Measurements from ENCODE around the gene ALDH2. TPM values are rescaled to one million over a fixed set of nuclear protein-coding genes. Genes with fewer than 3 reads are reported as not detected.
"Not testable (repeated sequence)": the region's sequence is repeated elsewhere in the genome, so short reads cannot be mapped to it uniquely, and the experiment has no call there.

ALDH2 gene
- total RNA-seq, 3 donors from 2014 or later (not counting 1 experiment from before 2014, with no cell fraction given), result 2.6 to 8.2 (median 3.8) TPM

DNA sequence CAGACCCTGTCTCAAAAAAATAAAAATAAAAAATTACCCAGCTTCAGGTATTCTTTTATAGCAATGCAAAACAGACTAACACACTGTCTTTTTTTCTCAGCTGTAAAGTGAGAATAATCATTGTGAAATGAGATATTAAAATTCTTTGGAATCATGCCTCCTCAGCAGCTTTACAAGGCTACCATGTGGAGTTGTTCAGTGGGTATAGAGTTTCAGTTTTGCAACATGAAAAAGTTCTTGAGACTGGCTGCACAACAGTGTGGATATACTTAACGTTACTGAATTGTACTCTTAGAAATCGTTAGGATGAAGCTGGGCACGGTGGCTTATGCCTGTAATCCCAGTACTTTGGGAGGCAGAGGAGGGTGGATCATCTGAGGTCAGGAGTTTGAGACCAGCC is 59.6 kb downstream of the ALDH2 start:
- ATAC-seq, result no peak
- no peaks in the 10 kb centered on the region for H3K9me3 Mint-ChIP-seq
- H3K27me3 Mint-ChIP-seq (ENCODE audit: low read depth in 2 of 2), result peaks cover 0 to 15% of the 10 kb centered on the region in 2 donors
- 87% methylated on average over 3 of the region's 3 CpGs for WGBS (ENCODE audit: insufficient coverage)
- H3K4me1 Mint-ChIP-seq, result no peaks in the 10 kb centered on the region
- DNase-seq, result no peak
- Histone ChIP-seq H3K4me3 (ENCODE audit: low read length) (no peak overlapping the region), H3K4me1 (ENCODE audit: control insufficient read depth, insufficient read depth, low read length) (no peaks in the 10 kb centered on the region), H3K27ac (ENCODE audit: low read length) (no peak overlapping the region), H3K36me3 (ENCODE audit: control insufficient read depth, insufficient read depth, low read length) (no peaks in the 10 kb centered on the region), H3K27me3 (ENCODE audit: control insufficient read depth, insufficient read depth, low read length) (no peaks in the 10 kb centered on the region), H3K9me3 (ENCODE audit: control insufficient read depth, insufficient read depth, low read length) (no peaks in the 10 kb centered on the region)
- TF ChIP-seq, protein P1, sequence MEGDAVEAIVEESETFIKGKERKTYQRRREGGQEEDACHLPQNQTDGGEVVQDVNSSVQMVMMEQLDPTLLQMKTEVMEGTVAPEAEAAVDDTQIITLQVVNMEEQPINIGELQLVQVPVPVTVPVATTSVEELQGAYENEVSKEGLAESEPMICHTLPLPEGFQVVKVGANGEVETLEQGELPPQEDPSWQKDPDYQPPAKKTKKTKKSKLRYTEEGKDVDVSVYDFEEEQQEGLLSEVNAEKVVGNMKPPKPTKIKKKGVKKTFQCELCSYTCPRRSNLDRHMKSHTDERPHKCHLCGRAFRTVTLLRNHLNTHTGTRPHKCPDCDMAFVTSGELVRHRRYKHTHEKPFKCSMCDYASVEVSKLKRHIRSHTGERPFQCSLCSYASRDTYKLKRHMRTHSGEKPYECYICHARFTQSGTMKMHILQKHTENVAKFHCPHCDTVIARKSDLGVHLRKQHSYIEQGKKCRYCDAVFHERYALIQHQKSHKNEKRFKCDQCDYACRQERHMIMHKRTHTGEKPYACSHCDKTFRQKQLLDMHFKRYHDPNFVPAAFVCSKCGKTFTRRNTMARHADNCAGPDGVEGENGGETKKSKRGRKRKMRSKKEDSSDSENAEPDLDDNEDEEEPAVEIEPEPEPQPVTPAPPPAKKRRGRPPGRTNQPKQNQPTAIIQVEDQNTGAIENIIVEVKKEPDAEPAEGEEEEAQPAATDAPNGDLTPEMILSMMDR (IDR thresholded peaks at IDR 0.05), result no peak
- intact Hi-C loops (cut with micrococcal nuclease), result no loop called here
- H3K27ac Mint-ChIP-seq, result no peak overlapping the region
- H3K36me3 Mint-ChIP-seq, result no peaks in the 10 kb centered on the region
- H3K4me3 Mint-ChIP-seq, result no peak overlapping the region

DNA sequence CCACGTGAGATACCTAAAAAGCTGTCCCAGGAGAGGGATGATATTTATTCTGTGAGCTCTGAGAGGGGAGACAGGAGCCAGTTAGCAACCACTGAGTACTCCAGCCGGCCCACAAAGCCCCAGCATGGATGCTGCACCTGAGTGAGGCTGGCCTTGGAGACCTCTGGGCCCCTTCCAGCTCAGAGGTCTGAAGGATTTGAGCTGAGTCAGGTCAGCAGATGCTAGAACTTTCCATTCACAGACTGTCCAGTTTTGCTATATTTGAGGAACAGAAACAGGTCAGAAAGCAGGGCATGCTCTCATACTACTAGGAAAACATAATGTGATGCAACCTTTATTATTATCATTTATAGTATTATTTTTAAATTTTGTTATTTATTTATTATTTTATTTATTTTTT is 60.3 kb downstream of the ALDH2 start:
- no peak overlapping the region for H3K4me3 ChIP-seq (ENCODE audit: low read length)
- no peak overlapping the region for H3K27ac Mint-ChIP-seq
- TF ChIP-seq, protein P1 (IDR thresholded peaks at IDR 0.05), result no peak
- ATAC-seq (no peak), DNase-seq (no peak)
- no peaks in the 10 kb centered on the region for H3K27me3 ChIP-seq (ENCODE audit: control insufficient read depth, insufficient read depth, low read length)
- WGBS (ENCODE audit: insufficient coverage), result 62% methylated on average over 2 of the region's 2 CpGs
- no peaks in the 10 kb centered on the region for H3K4me1 Mint-ChIP-seq
- no peak overlapping the region for H3K27ac ChIP-seq (ENCODE audit: low read length)
- H3K4me1 ChIP-seq (ENCODE audit: control insufficient read depth, insufficient read depth, low read length), result no peaks in the 10 kb centered on the region
- H3K27me3 Mint-ChIP-seq (ENCODE audit: low read depth in 2 of 2), result peaks cover 0 to 14% of the 10 kb centered on the region in 2 donors
- no peaks in the 10 kb centered on the region for H3K9me3 ChIP-seq (ENCODE audit: control insufficient read depth, insufficient read depth, low read length)
- no peaks in the 10 kb centered on the region for H3K36me3 ChIP-seq (ENCODE audit: control insufficient read depth, insufficient read depth, low read length)
- no peaks in the 10 kb centered on the region for H3K36me3 Mint-ChIP-seq
- no peaks in the 10 kb centered on the region for H3K9me3 Mint-ChIP-seq
- H3K4me3 Mint-ChIP-seq, result no peak overlapping the region
- intact Hi-C loops (cut with micrococcal nuclease), result no loop called here

DNA sequence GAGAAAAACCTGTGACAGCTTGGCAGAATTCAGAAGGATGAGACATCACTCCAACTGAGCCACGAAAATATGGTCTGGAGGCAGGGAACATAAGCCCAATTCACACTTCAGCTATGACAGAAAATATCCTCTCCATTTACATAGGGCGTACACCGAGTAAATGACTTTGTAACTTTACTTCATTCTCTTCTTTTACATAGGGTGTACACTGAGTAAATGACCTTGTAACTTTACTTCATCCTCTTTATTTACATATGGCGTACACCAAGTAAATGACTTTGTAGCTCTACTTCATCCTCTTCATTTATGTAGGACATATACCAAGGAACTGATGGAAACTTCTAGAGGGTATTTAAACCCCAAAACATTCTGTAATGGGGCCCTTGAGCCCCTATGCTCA is 61.2 kb downstream of the ALDH2 start:
- WGBS (ENCODE audit: insufficient coverage), result 96% methylated on average over 4 of the region's 4 CpGs
- H3K36me3 Mint-ChIP-seq, result no peaks in the 10 kb centered on the region
- peaks cover 6% of the 10 kb centered on the region in 2 donors for H3K27me3 Mint-ChIP-seq (ENCODE audit: low read depth in 2 of 2)
- H3K9me3 Mint-ChIP-seq, result no peaks in the 10 kb centered on the region
- no peak overlapping the region for H3K4me3 Mint-ChIP-seq
- no peaks in the 10 kb centered on the region for H3K4me1 Mint-ChIP-seq
- no peaks in the 10 kb centered on the region for H3K36me3 ChIP-seq (ENCODE audit: control insufficient read depth, insufficient read depth, low read length)
- ATAC-seq (no peak), DNase-seq (no peak)
- H3K27ac ChIP-seq (ENCODE audit: low read length), result no peak overlapping the region
- H3K9me3 ChIP-seq (ENCODE audit: control insufficient read depth, insufficient read depth, low read length), result no peaks in the 10 kb centered on the region
- intact Hi-C loops (cut with micrococcal nuclease), result no loop called here
- TF ChIP-seq, protein P1 (IDR thresholded peaks at IDR 0.05), result no peak
- no peak overlapping the region for H3K4me3 ChIP-seq (ENCODE audit: low read length)
- no peak overlapping the region for H3K27ac Mint-ChIP-seq
- no peaks in the 10 kb centered on the region for H3K4me1 ChIP-seq (ENCODE audit: control insufficient read depth, insufficient read depth, low read length)
- H3K27me3 ChIP-seq (ENCODE audit: control insufficient read depth, insufficient read depth, low read length), result no peaks in the 10 kb centered on the region

DNA sequence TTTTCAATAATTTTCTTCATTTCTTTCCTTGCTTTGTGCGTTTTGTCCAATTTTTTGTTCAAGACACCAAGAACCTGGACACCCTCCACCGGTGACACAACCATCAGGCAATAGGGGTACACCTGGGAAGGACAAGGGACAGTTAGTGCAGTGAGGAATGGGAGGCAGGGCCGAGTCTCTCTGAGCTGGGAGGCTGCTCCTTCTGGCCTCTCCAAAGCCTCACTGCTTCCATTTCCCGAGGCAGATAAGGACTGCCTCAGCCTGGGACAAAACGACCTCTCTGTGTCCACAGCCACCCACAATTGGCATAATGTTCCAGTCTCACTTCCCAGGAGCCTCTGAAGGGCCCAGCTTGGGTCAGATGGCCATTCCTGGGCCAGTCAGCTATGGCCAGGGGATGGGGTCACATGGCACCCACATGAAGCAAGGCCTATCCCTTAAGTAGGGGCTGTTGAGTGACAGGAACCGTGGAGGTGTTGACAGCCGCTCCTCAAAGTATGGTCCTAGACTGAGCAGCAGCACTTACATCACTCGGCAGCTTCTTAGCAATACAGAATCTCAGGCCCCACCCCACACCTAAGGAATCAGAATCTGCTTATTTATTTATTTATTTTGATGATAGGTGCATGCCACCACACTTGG is 61.7 kb downstream of the ALDH2 start:
- Histone ChIP-seq H3K4me3 (ENCODE audit: low read length) (no peak overlapping the region), H3K27me3 (ENCODE audit: control insufficient read depth, insufficient read depth, low read length) (no peaks in the 10 kb centered on the region), H3K9me3 (ENCODE audit: control insufficient read depth, insufficient read depth, low read length) (no peaks in the 10 kb centered on the region), H3K36me3 (ENCODE audit: control insufficient read depth, insufficient read depth, low read length) (no peaks in the 10 kb centered on the region), H3K4me1 (ENCODE audit: control insufficient read depth, insufficient read depth, low read length) (no peaks in the 10 kb centered on the region), H3K27ac (ENCODE audit: low read length) (no peak overlapping the region)
- Mint-ChIP-seq H3K9me3 (no peaks in the 10 kb centered on the region), H3K27ac (no peak overlapping the region), H3K4me1 (no peaks in the 10 kb centered on the region), H3K36me3 (no peaks in the 10 kb centered on the region), H3K27me3 (ENCODE audit: low read depth in 2 of 2) (peaks cover under 1 to 7% of the 10 kb centered on the region in 2 donors), H3K4me3 (no peak overlapping the region)
- intact Hi-C loops (cut with micrococcal nuclease), result no loop called here
- DNase-seq (no peak), ATAC-seq (no peak)
- TF ChIP-seq, protein P1 (IDR thresholded peaks at IDR 0.05), result no peak
- 86% methylated on average over 7 of the region's 8 CpGs for WGBS (ENCODE audit: insufficient coverage)

DNA sequence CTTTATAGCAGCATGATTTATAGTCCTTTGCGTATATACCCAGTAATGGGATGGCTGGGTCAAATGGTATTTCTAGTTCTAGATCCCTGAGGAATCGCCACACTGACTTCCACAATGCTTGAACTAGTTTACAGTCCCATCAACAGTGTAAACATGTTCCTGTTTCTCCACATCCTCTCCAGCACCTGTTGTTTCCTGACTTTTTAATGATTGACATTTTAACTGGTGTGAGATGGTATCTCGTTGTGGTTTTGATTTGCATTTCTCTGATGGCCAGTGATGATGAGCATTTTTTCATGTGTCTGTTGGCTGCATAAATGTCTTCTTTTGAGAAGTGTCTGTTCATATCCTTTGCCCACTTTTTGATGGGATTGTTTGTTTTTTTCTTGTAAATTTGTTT is 62.9 kb downstream of the ALDH2 start:
- H3K4me3 ChIP-seq (ENCODE audit: low read length); H3K27ac ChIP-seq (ENCODE audit: low read length); H3K36me3 ChIP-seq (ENCODE audit: control insufficient read depth, insufficient read depth, low read length); H3K27ac Mint-ChIP-seq; DNase-seq; H3K36me3 Mint-ChIP-seq; H3K4me1 ChIP-seq (ENCODE audit: control insufficient read depth, insufficient read depth, low read length); H3K9me3 Mint-ChIP-seq; H3K9me3 ChIP-seq (ENCODE audit: control insufficient read depth, insufficient read depth, low read length); H3K4me3 Mint-ChIP-seq; H3K4me1 Mint-ChIP-seq; ATAC-seq; H3K27me3 ChIP-seq (ENCODE audit: control insufficient read depth, insufficient read depth, low read length); intact Hi-C loops (cut with micrococcal nuclease): not testable (repeated sequence)
- peaks cover 8 to 10% of the 10 kb centered on the region in 2 donors for H3K27me3 Mint-ChIP-seq (ENCODE audit: low read depth in 2 of 2)
- 100% methylated on average over 1 of the region's 3 CpGs for WGBS (ENCODE audit: insufficient coverage)
